WI38 (cell line): ENCODE results near the gene FAM184B.

Source experiments
- H3K4me3 ChIP-seq: 2 replicates; pipeline ENCODE4 v1.5.1; 2011; ENCODE audit warnings: low read depth, mild to moderate bottlenecking, control low read depth, low read length
- TF ChIP-seq, protein P1 (sequence below): IDR thresholded peaks from 2 replicates; pipeline ENCODE4 v1.5.1; 2012; ENCODE audit warnings: low read depth, mild to moderate bottlenecking, control low read depth, low read length

Gene FAM184B

DNA sequence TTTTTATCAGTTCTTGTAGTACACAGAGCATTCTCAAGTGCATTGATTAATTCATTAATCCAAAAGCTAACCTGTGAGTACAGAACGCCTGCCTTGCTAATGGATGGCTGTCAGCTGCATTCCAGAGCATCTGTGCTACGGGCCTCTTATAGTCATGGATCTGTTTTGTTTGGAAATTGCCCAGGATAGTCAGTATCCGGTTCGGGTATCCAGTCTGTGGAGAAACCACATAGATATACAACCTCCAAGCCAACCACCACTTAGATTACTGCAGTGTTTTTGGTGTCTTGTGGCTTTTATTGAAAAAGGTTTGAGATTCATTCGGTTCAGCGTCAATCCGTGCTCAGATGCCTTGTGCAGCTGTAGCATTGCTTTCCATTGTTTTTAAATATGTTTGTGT, 200.5 kb downstream of the FAM184B start:
- H3K4me3 ChIP-seq, result no peak overlapping the region
- TF ChIP-seq, protein P1, sequence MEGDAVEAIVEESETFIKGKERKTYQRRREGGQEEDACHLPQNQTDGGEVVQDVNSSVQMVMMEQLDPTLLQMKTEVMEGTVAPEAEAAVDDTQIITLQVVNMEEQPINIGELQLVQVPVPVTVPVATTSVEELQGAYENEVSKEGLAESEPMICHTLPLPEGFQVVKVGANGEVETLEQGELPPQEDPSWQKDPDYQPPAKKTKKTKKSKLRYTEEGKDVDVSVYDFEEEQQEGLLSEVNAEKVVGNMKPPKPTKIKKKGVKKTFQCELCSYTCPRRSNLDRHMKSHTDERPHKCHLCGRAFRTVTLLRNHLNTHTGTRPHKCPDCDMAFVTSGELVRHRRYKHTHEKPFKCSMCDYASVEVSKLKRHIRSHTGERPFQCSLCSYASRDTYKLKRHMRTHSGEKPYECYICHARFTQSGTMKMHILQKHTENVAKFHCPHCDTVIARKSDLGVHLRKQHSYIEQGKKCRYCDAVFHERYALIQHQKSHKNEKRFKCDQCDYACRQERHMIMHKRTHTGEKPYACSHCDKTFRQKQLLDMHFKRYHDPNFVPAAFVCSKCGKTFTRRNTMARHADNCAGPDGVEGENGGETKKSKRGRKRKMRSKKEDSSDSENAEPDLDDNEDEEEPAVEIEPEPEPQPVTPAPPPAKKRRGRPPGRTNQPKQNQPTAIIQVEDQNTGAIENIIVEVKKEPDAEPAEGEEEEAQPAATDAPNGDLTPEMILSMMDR, result no peak
